Cerebellar cortex (tissue), 1 donor: Measurements from ENCODE around the gene KRTAP10-7.
"Not testable (repeated sequence)": the region's sequence is repeated elsewhere in the genome, so short reads cannot be mapped to it uniquely, and the experiment has no call there.

Experiments
- DNase-seq: peaks from one replicate; pipeline ENCODE4 v3.0.0-alpha.2; 2015; ENCODE audit warnings: low spot score

The KRTAP10-7 gene

DNA sequence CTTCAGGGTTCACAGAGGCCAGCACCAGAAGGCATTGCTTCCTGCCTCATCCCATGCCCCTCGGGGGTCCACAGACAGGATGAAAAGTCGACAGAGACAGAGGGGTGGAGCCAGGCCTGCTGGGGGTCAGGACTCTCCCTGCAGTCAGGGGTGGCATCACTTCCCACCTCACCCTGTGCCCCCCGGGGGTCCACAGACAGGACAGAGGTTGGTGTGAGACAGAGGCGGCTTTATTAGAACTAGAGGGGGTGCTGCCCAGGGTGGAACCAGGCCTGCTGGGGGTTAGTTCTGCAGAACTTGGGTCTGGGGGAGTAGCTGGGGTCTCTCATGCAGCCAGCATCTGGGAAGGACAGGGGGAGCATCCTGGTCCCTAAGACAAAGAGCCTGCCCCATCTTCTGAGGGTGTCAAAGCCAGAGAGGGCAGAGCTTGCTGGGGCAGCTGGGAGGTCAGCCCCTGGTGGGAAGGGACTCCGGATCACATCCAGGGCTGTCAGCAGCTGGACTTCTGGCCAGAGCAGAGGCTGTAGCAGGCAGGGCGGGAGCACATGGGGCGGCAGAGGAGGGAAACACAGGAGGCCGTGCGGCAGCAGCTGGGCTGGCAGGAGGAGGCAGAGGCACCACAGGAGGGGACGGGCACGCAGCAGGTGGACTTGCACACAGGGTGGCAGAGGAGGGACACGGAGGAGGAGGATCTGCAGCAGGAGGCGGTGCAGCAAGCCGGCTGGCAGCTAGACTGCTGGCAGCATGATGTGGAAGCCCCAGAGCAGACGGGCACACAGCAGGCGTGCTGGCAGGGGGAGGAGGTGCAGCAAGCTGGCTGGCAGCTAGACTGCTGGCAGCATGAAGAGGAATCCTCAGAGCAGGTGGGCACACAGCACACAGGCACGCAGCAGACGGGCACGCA, 9.2 kb upstream of the KRTAP10-7 start:
- DNase-seq = peak; percentile 14

DNA sequence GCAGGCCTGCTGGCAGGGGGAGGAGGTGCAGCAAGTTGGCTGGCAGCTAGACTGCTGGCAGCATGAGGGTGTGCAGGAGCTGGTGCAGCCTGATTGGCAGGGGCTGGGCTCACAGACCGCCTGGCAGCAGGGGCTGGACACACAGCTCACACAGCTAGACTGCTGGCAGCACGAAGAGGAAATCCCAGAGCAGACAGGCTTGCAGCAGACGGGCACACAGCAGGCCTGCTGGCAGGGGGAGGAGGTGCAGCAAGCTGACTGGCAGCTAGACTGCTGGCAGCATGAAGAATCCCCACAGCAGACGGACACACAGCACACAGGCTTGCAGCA, 8.6 kb upstream of the KRTAP10-7 start:
- DNase-seq = peak; percentile 9

DNA sequence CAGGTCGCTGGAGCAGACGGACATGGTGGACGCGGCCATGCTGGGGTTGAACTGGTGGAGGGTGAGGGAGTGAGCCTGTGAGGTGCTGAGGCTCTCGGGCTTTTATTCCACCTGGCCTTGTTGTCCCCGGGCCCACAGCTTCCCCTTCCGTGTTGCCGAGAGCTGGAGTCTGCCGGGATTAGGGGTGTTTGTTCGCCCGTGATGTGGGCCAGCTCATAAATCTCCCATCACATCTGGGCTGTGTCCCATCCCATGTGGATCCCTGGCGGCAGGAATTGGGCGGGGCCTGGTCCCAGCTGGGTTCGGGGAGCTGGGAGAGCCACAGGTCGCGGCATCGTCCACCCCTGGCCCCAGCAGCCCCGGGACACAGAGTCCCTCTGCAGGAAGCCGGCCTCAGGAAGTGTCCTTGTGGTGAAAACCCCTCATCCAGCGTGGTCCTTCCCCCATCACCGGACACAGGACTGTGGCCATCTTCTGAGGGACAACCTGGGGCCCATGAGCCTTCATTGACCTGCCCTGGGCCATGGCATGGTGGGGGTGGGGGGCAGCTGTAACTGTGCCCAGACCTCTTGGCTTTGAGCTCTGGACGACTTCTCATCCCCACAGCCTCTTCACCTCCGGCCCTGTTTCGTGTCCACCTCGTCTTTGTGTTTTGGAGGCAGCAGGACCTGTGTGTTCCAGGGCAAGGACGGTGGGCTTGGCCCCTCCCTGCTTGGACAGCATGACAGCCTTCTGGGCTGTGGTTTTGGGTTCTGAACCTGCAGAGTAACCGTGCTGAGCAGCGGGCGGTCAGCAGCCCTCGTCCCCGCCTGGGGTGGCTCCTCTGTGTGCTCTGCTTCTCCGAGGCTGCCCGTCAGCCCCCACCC, 7.7 kb upstream of the KRTAP10-7 start, which contains the start of gene KRTAP10-6:
KRTAP10-6 (minus strand) TSS at position 60 of the 866 bp plus-strand sequence; CDS start at position 39, 21 bp downstream.
- DNase-seq = no peak

DNA sequence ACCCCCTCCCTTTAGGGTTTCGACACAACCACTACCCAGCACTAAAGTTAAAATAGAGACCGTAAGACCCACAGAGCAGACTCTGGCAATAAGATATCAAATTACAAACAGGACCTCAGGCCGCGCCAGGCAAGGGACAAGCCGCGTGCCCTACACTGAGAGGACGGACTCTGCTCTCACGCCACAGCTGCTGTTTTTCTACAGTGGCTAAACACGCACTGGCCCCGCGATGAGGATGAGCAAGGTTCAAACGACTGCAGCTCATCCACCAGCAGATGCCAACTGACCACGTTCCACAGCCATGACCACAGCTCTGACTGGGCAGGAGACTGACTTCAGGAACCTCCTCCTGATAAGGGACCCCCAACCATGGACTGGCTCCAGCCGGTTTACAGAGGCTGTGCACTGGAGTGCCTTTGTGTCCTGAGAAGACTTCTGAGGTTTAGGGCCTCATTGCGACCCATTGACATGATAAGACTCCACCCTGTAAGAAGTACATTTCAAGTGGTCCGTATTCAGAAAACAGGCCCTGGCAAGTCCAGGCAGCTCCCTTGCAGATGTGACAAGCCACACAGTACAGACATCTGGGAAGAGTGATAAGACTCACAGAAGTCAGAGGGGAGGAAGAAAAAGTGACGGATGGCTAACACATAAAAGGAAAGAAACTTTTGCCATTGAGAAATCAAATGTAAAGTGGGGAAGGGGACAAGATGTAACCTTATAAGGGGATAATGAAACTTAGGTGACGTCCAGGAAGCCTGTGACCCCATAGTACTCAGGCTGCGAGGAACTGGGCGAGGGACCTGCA, 6.6 kb upstream of the KRTAP10-7 start:
- no peak for DNase-seq

DNA sequence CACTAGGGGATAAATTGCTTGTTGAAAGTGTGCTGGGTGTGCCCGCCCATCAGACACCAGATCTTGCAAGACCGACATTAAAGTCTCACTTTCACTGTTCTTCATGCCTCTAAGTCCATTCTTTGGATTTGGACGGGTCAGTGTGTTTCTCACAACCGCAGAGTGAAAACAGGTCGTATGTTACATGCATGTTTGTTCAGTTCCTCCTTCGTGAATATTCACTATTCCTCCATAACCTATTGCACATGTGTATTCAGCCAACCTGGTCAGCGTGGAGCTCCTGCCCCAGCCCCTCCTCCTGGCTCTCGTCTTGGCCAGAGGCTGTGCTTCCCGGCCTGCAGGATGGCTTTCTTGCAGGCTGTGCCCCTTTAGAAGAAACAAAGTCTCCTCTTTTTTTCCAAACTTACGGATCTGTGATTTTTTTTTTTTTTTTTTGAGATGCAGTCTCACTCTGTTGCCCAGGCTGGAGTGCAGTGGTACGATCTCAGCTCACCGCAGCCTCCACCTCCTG, 5.9 kb upstream of the KRTAP10-7 start:
- DNase-seq = no peak

DNA sequence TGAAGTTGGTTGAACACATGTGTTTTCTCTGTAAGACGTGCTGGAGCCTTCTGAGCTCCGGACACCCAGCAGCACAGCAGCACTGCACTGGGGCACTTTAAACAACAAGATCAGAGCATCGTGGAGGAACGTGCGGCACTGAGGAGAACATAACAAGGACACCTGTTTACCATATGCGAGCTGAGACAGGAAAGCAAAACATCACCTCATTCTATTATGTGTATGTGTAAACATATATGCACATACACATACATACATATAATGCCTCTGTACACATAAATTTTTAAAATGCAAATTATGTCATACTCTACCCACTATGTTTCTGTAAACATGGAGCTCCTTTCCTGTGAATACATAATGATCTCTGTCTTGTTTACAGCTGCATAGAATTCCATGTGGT, 4.9 kb upstream of the KRTAP10-7 start:
- DNase-seq = no peak

DNA sequence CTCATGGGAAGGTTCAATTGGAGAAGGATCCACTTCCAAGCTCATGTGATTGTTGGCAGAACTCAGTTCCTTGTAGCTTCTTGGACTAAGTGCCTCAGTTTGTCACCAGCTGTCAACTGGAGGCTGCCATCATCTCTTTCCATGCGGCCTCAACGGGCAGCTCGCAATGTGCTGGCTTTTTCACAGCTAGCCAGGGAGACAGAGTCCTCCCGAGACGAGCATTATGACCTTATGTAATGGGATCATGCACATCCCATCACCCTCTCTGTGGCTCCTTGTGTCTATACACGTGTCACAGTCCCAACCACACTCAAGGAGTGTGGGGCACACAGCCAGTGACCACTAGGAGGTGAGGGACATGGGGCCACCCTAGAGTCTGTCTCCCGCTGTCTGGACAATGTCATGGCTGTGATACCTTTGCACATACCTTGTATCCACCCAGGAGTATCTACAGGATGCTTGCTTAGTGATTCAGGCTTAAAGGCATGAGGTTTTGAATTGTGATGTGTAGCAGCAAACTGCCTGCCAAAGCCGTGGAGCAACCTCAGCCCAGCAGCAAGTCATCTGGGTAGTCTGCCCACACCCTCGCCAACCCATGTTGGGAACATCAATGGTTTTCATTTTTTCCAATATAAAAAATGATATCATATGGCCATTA, 4.2 kb upstream of the KRTAP10-7 start:
- no peak for DNase-seq

DNA sequence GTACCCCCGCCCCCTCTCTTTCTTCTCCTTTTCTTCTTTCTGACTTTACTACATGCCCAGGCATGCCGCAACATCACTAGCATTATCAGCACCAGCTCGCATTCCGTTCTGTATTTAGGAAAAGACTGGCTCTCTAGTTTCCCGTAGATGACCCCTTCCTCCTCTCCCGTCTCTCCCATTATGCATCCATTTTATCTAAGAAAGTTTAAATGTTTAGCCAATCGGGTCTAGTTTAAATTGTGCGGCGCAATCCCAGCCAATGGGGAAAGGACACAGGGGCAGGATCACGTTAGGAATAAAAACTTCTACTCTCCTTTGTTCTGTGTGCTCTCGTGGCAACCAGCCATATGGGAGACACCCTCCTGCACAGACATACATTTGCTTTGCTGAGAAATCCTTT, 2.3 kb upstream of the KRTAP10-7 start:
- no peak for DNase-seq

DNA sequence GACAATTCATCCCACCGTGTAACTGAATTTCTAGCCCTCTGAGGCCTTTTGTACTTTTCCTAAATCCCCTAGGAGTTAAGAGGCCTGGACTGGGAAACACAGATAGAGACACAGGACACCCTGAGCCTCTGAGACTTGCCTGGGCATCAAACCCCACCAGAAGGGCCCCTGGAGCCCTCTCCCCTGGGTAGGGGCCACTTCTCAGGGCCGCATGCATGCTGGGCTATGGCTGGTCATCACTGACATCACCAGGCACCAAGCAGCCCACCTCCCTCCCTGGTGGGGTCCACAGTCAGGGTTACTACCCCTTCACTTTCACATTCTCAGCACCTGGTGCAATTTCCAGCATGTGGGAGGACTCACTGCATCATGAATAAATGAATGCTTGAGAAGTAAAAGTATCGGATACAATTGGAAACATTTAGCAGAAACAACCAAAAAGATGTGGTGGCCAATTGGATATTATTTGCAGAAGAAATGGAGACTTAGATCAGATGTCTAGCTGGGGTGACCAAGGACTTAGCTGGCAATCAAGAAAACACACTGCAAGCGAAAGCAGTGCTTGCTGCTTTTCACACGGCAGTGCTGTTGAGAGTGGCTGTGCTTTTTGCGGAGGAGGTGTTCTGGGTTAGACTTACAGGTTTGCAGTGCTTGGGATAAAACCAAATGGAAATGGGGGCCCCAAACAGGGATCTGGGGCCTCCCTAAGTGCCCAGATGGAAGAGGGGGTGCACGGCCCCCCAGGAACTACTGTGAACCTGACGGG, 950 bp upstream of the KRTAP10-7 start:
- DNase-seq = no peak

DNA sequence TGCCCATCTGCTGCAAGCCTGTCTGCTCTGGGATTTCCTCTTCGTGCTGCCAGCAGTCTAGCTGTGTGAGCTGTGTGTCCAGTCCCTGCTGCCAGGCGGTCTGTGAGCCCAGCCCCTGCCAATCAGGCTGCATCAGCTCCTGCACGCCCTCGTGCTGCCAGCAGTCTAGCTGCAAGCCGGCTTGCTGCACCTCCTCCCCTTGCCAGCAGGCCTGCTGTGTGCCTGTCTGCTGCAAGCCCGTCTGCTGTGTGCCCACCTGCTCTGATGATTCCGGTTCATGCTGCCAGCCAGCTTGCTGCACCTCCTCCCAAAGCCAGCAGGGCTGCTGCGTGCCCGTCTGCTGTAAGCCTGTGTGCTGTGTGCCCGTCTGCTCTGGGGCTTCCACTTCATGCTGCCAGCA, 694 bp downstream of the KRTAP10-7 start:
- peak; percentile 1 for DNase-seq

DNA sequence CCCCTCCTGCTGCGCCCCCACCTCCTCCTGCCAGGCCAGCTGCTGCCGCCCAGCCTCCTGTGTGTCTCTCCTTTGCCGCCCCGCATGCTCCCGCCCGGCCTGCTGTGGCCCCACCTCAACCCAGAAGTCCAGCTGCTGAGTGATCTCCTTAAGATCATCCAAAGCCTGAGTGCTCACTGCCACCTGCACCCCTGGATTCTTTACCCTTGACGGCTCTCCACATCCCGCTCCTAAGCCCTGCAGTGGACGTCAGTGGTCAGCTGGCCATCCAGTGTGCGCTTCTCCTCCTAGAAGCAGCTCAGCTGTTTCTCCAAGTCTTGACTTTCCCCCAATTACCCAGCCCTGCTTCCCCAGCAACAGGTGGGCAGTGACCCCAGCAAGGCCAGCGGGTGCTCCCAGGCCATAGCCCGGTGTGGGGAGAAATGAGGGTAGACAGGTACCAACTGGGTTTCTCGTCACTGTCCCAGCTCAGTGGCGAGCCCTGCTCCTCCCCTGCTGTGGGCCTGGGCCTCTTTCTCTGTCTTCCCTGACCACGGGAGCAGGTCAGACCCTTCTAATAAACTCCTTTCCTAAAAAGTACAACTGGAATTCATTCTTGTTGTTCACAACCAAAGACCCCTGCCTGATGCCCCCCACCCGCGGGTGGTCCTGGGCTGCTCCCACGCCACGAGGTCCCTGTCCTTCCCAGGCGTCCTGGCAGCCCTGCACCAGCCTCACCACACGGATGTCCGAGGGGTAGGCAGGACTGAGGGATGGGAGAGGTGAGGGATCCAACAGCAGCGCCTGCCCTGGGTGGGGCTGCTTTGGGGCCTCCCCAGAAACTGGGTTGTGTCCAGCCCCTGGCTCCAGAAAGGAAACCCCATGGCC, 1.4 kb downstream of the KRTAP10-7 start:
- DNase-seq = no peak

DNA sequence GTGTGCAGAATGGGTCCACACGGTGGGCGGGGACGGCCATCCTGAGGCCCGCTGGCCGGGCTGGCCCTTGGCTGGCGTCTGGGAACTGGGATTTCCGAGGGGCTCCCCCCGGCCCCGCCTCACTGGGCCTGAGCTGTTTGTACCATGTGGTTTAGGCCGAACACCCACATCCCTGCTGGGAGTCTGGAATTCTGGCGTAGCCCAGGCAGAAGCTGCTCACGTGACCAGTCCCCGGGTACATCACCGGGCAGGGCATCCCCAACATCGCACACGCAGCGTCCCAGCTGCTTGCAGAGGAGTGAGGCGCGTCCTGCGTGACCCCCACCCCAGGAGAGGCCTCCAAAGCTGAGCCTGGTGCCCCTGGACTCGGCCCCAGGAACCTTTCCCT, 2.1 kb downstream of the KRTAP10-7 start:
- no peak for DNase-seq

DNA sequence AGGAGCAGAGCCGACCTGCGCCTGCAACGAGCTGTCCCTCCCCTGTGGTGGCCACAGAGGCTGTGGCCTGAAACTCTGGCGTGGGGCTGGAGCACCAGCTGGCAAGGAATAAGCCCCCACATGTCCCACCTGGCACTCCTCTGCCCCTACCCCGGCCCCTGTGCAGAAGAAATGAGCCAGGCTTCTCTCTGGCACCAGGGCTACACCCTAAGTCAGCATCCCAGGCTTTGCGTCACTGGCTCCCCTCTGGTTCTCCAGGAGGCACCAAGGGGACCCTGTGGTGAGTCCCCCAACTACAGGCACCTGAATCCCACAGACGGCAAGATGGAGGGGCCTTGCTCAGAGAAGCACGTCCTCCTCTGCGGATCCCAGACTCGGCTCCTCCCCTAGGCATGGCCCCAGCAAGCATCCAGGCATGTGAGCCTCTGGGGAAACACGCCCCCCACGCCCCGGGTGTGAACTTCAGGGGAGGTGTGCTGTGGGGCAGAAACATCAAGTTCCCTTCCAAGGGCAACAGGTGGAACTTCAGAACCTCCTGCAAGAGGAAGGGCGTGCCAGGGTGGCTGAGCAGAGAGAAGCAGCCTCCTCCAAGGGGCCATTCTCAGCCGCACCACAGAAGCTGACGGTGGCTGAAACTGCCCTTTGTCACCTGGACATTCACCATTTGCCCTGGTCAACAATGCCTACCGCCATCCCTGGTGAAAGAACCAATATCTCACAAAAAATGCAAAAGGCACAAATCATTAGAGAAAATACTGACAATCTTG, 2.9 kb downstream of the KRTAP10-7 start:
- DNase-seq = no peak

DNA sequence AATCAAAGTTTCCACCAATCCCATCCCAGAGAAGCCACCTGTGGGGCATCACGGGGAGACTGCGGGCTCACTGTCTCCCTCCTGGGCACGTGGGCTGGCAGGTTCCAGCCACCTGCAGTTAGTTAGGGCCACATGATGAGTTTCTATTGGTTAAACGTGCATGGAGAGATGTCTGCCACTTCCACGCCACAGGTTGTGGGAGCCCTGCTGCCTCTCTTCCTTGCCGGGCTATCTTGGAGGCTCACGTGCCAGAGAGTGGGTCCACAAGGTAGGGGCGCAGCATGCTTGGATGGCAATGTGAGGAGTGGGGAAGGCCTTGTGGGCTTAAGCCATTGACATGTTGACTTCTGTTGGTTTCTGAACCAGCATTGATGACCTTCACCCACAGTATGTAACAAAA, 3.5 kb downstream of the KRTAP10-7 start:
- no peak for DNase-seq

DNA sequence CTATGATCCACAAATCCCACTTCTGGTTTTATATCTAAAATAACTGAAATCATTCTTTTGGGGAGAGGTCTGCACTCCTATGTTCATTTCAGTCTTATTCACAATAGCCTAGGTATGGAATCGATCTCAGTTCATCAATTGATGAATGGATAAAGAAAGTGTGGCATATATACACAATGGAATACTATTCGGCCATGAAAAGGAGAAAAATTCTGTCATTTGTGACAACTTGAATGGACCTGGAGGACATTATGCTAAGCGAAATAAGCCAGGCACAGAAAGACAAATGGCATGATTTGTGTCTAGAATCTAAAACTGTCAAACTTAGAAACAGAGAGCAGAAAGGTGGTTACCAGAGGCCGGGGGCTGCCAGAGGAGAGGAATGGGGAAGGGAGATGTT, 6.1 kb downstream of the KRTAP10-7 start:
- DNase-seq = no peak

DNA sequence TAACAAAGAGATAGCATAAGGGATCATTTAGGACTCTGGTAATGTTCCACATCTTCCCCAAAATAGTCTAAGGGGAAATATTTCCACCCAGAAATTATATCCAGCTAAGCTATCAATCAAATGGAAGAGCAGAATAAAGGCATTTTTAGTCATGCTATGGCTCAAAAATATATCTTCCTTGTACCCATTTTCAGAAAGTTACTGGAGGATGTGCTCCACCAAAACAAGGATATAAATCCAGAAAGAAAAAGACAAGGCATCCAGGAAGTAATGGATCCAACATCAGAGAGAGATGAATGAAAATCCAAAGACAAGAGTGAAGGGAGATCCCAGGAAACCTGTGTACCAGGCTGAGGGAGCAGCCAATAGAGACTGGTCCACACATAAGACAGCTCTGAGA, 8.8 kb downstream of the KRTAP10-7 start:
- no peak for DNase-seq

DNA sequence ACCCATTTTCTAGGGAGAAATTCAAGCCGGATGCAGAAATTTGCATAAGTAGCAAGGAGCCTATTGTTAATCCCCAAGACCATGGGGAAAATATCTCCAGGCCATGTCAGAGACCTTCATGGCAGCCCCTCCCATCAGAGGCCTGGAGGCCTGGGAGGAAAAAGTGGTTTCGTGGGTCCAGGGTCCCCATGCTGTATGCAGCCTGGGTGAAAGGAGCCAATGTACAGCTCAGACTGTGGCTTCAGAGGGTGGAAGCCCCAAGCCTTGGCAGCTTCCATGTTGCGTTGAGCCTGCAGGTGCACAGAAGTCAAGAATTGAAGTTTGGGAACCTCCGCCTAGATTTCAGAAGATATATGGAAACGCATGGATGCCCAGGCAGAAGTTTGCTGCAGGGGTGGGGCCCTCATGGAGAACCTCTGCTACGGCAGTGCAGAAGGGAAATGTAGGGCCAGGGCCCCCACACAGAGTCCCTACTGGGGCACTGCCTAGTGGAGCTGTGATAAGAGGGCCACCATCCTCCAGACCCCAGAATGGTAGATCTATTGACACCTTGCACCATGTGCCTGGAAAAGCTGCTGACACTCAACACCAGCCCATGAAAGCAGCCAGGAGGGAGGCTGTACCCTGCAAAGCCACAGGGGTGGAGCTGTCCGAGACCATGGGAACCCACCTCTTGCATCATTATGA, 9.9 kb downstream of the KRTAP10-7 start:
- DNase-seq = not testable (repeated sequence)

DNA sequence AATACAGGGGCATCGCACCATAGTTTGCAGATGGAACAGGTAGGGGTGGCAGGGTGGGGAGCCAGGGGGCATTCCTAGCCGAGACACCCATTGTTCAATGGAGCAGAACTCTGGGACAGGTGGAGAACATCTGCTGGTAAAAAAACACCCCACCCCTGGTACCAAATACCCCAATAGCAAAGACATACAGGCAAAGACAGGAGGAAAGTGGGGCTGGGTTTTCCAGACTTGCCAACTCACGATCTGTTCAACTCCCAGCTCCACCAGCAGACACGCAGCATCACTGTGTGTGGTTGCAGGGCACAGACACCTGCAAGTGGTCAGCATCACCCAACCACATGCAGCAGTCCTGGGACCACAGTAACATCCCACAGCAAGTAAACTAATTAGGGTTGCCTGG, 11.2 kb downstream of the KRTAP10-7 start:
- no peak for DNase-seq
